WI38 (cell line): ENCODE results near the gene TAOK3.

Source experiments
- H3K4me3 ChIP-seq: 2 replicates; pipeline ENCODE4 v1.5.1; 2011; ENCODE audit warnings: low read depth, mild to moderate bottlenecking, control low read depth, low read length
- CTCF ChIP-seq: IDR thresholded peaks from 2 replicates; pipeline ENCODE4 v1.5.1; 2012; ENCODE audit warnings: low read depth, mild to moderate bottlenecking, control low read depth, low read length

Gene TAOK3

GRCh38 chr12:118109088-118109487, 263.6 kb downstream of the TAOK3 start:
- TF ChIP-seq CTCF = no peak
- no peak overlapping the region for H3K4me3 ChIP-seq

- no peak for TF ChIP-seq CTCF
- H3K4me3 ChIP-seq = no peak overlapping the region
These were observed 265.0 kb downstream of the TAOK3 start for GRCh38 chr12:118107694-118108093.

- no peak for TF ChIP-seq CTCF
- no peak overlapping the region for H3K4me3 ChIP-seq
These were observed 265.7 kb downstream of the TAOK3 start for GRCh38 chr12:118107011-118107410.

GRCh38 chr12:118103601-118104382, 268.9 kb downstream of the TAOK3 start, which contains the start of gene VSIG10:
VSIG10 (minus strand) TSS chr12:118104011; CDS start chr12:118103671, 340 bp downstream.
- 0 out of 2 replicates have a peak, but pooled peaks have one; percentile 6 for TF ChIP-seq CTCF
- H3K4me3 ChIP-seq = peak within 1 kb of the TSS; percentile 76

GRCh38 chr12:118103201-118103600, 269.5 kb downstream of the TAOK3 start:
- no peak for TF ChIP-seq CTCF
- H3K4me3 ChIP-seq = peak overlapping the region; percentile 76

GRCh38 chr12:118102609-118103008, 270.1 kb downstream of the TAOK3 start:
- peak overlapping the region; percentile 76 for H3K4me3 ChIP-seq
- TF ChIP-seq CTCF = no peak

GRCh38 chr12:118102070-118102469, 270.6 kb downstream of the TAOK3 start:
- H3K4me3 ChIP-seq = no peak overlapping the region
- TF ChIP-seq CTCF = no peak
